Neural progenitor cell (in vitro differentiated cells): ENCODE results near the gene CEP295NL. TPM values are rescaled to one million over a fixed set of nuclear protein-coding genes. Genes with fewer than 3 reads are reported as not detected.

ENCODE experiments used
- DNase-seq: peaks from one replicate; pipeline ENCODE4 v3.0.0-alpha.2; 2016; ENCODE audit warnings: low spot score
- H2AFZ ChIP-seq: fragments of 200-600 bp; sonication (generic); replicated peaks from 2 replicates; pipeline ENCODE4 v1.6.1; 2016; ENCODE audit warnings: antibody characterized with exemption
- H3F3A ChIP-seq: fragments of 200-600 bp; sonication (generic); 2 replicates; pipeline ENCODE4 v1.6.1; 2016; ENCODE audit warnings: antibody characterized with exemption, low read depth
- H3K27ac ChIP-seq: fragments of 200-600 bp; sonication (generic); 2 replicates; pipeline ENCODE4 v1.5.1; 2016; ENCODE audit warnings: mild to moderate bottlenecking
- H3K27me3 ChIP-seq: fragments of 200-600 bp; sonication (generic); 2 replicates; pipeline ENCODE4 v1.6.1; 2016; ENCODE audit warnings: mild to moderate bottlenecking, moderate library complexity
- H3K36me3 ChIP-seq: fragments of 200-600 bp; sonication (generic); 2 replicates; pipeline ENCODE4 v1.5.1; 2016
- H3K4me1 ChIP-seq: fragments of 200-600 bp; sonication (generic); 2 replicates; pipeline ENCODE4 v1.6.1; 2016; ENCODE audit warnings: mixed run types
- H3K4me2 ChIP-seq: fragments of 200-600 bp; sonication (generic); 2 replicates; pipeline ENCODE4 v1.6.1; 2016
- H3K4me3 ChIP-seq: fragments of 200-600 bp; sonication (generic); 2 replicates; pipeline ENCODE4 v1.5.1; 2016
- H3K79me2 ChIP-seq: fragments of 200-600 bp; sonication (generic); 2 replicates; pipeline ENCODE4 v1.6.1; 2016; ENCODE audit warnings: low read depth
- H3K9ac ChIP-seq: fragments of 200-600 bp; sonication (generic); 2 replicates; pipeline ENCODE4 v1.6.1; 2016
- H3K9me3 ChIP-seq: fragments of 200-600 bp; sonication (generic); 2 replicates; pipeline ENCODE4 v1.5.1; 2016; ENCODE audit warnings: low read depth
- H4K20me1 ChIP-seq: fragments of 200-600 bp; sonication (generic); 2 replicates; pipeline ENCODE4 v1.6.1; 2016; ENCODE audit warnings: low read depth
- H3K27ac Mint-ChIP-seq: 3 replicates; pipeline ENCODE4 v1.8.0; 2021; ENCODE audit warnings: mixed read lengths
- H3K27me3 Mint-ChIP-seq: 2 replicates; pipeline ENCODE4 v1.8.0; 2022; ENCODE audit warnings: low read depth, mild to moderate bottlenecking, inconsistent platforms, moderate library complexity, mixed read lengths; ENCODE audit not compliant: insufficient read depth
- H3K36me3 Mint-ChIP-seq: 3 replicates; pipeline ENCODE4 v1.8.0; 2021; ENCODE audit warnings: mixed read lengths
- H3K4me1 Mint-ChIP-seq: 3 replicates; pipeline ENCODE4 v1.8.0; 2021; ENCODE audit warnings: mixed read lengths
- H3K4me3 Mint-ChIP-seq: 3 replicates; pipeline ENCODE4 v1.8.0; 2021; ENCODE audit warnings: mild to moderate bottlenecking, moderate library complexity, mixed read lengths
- H3K9me3 Mint-ChIP-seq: 3 replicates; pipeline ENCODE4 v1.8.0; 2020; ENCODE audit warnings: mixed read lengths
- EZH2 ChIP-seq: fragments of 200-600 bp; sonication (generic); IDR thresholded peaks from 2 replicates; pipeline ENCODE4 v1.6.1; 2017; ENCODE audit warnings: antibody characterized with exemption, mild to moderate bottlenecking, moderate library complexity
- EZH2phosphoT487 ChIP-seq: fragments of 200-600 bp; sonication (generic); IDR thresholded peaks from 2 replicates; pipeline ENCODE4 v1.6.1; 2017; ENCODE audit warnings: antibody characterized with exemption
- total RNA-seq: library from RNA; depleted of rRNA; stranded (reverse); fragments of >200 nt; gene quantifications from 2 replicates; pipeline ENCODE4 v1.2.3, GENCODE V29; 2015; ENCODE audit warnings: low replicate concordance
- TF ChIP-seq, protein P1 (sequence below): fragments of 200-600 bp; sonication (generic); IDR thresholded peaks from 2 replicates; pipeline ENCODE4 v1.5.1; 2017; ENCODE audit warnings: antibody characterized with exemption, mild to moderate bottlenecking

CEP295NL gene
- total RNA-seq, 1 donor from 2014 or later = 0.39 TPM

DNA sequence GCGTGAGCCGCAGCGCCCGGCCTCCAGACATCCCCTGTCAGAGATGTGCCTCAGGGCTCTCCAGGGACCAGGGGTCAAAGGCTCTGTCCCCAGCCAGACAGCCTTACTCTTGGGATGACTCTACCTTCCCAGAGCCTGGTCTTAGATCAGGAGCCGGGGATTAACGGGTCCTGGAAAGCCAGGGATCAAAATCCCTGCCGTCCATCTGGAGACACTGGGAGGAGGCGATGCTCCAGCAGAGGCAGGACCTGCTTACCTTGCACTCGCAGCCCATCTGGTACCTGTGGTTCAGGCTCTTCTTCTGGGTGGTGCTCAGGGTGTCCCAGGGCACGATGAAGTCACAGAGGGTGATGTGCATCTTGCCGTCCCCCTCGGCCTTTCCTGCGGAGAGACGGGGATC lies 45.7 kb downstream of the CEP295NL start:
- Histone ChIP-seq H3K4me3 (no peak overlapping the region), H3K36me3 (no peaks in the 10 kb centered on the region), H3K27me3 (no peaks in the 10 kb centered on the region), H4K20me1 (no peaks in the 10 kb centered on the region), H3K27ac (no peak overlapping the region), H2AFZ (no peak overlapping the region), H3K4me1 (no peaks in the 10 kb centered on the region), H3F3A (no peaks in the 10 kb centered on the region), H3K4me2 (no peak overlapping the region), H3K9ac (no peak overlapping the region), H3K79me2 (no peaks in the 10 kb centered on the region), H3K9me3 (no peaks in the 10 kb centered on the region)
- H3K9me3 Mint-ChIP-seq = no peaks in the 10 kb centered on the region
- H3K27me3 Mint-ChIP-seq = no peaks in the 10 kb centered on the region
- no peak for DNase-seq
- H3K36me3 Mint-ChIP-seq = no peaks in the 10 kb centered on the region
- no peak overlapping the region for H3K4me3 Mint-ChIP-seq
- no peaks in the 10 kb centered on the region for H3K4me1 Mint-ChIP-seq
- no peak for TF ChIP-seq EZH2
- TF ChIP-seq, protein P1, sequence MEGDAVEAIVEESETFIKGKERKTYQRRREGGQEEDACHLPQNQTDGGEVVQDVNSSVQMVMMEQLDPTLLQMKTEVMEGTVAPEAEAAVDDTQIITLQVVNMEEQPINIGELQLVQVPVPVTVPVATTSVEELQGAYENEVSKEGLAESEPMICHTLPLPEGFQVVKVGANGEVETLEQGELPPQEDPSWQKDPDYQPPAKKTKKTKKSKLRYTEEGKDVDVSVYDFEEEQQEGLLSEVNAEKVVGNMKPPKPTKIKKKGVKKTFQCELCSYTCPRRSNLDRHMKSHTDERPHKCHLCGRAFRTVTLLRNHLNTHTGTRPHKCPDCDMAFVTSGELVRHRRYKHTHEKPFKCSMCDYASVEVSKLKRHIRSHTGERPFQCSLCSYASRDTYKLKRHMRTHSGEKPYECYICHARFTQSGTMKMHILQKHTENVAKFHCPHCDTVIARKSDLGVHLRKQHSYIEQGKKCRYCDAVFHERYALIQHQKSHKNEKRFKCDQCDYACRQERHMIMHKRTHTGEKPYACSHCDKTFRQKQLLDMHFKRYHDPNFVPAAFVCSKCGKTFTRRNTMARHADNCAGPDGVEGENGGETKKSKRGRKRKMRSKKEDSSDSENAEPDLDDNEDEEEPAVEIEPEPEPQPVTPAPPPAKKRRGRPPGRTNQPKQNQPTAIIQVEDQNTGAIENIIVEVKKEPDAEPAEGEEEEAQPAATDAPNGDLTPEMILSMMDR = no peak
- no peak for TF ChIP-seq EZH2phosphoT487
- no peak overlapping the region for H3K27ac Mint-ChIP-seq

DNA sequence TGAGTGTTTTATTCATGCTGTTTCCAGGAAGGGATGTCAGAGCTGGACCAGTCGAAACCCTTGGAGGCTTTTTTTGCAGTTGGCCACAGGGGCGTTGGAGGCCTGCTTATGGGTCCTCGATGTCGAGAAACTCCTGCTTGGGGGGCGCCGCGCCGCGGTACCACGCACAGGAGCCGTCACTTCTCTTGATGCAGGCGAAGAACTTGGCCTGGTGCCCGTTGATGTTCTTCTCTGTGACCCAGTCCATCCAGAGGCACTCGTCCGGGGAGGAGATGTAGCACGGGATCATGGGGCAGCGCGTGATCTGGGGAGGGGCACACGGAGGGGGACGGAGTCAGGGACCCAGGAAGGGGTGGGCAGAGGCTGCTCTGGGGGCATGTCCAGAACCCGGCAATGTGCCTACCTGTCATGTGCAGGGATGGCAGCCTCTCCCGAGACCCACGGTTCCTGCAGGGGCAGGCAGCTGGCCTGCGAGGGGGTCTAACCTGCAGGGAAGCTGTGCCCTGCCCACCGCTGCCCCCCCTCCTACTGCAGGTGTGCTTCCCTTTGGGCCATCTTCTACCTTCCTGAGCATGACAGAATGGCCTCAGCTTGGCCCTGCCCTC lies 47.3 kb downstream of the CEP295NL start:
- Histone ChIP-seq H3F3A (no peaks in the 10 kb centered on the region), H3K4me3 (no peak overlapping the region), H3K79me2 (no peaks in the 10 kb centered on the region), H3K36me3 (no peaks in the 10 kb centered on the region), H3K9ac (no peak overlapping the region), H3K4me1 (no peaks in the 10 kb centered on the region), H3K4me2 (no peak overlapping the region), H3K9me3 (no peaks in the 10 kb centered on the region), H2AFZ (no peak overlapping the region), H3K27me3 (no peaks in the 10 kb centered on the region), H3K27ac (no peak overlapping the region), H4K20me1 (no peaks in the 10 kb centered on the region)
- no peaks in the 10 kb centered on the region for H3K4me1 Mint-ChIP-seq
- no peaks in the 10 kb centered on the region for H3K36me3 Mint-ChIP-seq
- no peak for DNase-seq
- no peaks in the 10 kb centered on the region for H3K9me3 Mint-ChIP-seq
- no peak overlapping the region for H3K4me3 Mint-ChIP-seq
- no peak overlapping the region for H3K27ac Mint-ChIP-seq
- TF ChIP-seq EZH2phosphoT487 (no peak), EZH2 (no peak)
- TF ChIP-seq, protein P1 = no peak
- no peaks in the 10 kb centered on the region for H3K27me3 Mint-ChIP-seq

DNA sequence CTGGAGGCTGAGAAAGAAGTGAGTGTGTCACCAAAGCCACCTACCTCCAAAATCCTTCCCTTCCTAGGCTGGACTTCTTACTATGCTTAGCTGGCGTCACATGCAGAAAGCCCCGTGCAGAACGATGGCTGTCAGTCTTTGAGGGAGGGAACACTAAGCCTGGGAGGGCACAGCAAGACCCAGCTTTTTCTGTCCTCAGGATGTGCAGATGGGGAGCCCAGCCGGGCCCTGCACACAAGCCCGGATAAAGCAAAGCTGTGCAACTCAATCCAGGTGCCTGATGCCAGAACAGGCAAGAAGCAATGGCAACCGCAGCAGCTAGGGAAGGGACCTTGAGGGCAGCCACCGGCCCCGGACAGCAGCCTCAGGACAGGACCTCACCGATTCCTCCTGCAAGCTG lies 48.5 kb downstream of the CEP295NL start:
- Histone ChIP-seq H3K36me3 (no peaks in the 10 kb centered on the region), H3K27ac (no peak overlapping the region), H3K9me3 (no peaks in the 10 kb centered on the region), H3K27me3 (no peaks in the 10 kb centered on the region), H3K4me2 (no peak overlapping the region), H2AFZ (no peak overlapping the region), H3K79me2 (no peaks in the 10 kb centered on the region), H3K4me1 (no peaks in the 10 kb centered on the region), H4K20me1 (no peaks in the 10 kb centered on the region), H3K9ac (no peak overlapping the region), H3F3A (no peaks in the 10 kb centered on the region), H3K4me3 (no peak overlapping the region)
- TF ChIP-seq, protein P1 = no peak
- TF ChIP-seq EZH2 (no peak), EZH2phosphoT487 (no peak)
- Mint-ChIP-seq H3K4me3 (no peak overlapping the region), H3K27me3 (no peaks in the 10 kb centered on the region), H3K36me3 (no peaks in the 10 kb centered on the region), H3K27ac (no peak overlapping the region), H3K9me3 (no peaks in the 10 kb centered on the region), H3K4me1 (no peaks in the 10 kb centered on the region)
- no peak for DNase-seq
